GM23248 (cell line): Measurements from ENCODE around the gene ACAP1. TPM values are rescaled to one million over a fixed set of nuclear protein-coding genes. Genes with fewer than 3 reads are reported as not detected.

ENCODE experiments used
- DNase-seq: peaks from one replicate; pipeline ENCODE4 v3.0.0-alpha.2; 2015
- H2AFZ ChIP-seq: fragments of 200-600 bp; sonication (generic); 2 replicates; pipeline ENCODE4 v1.6.1; 2016; ENCODE audit warnings: antibody characterized with exemption
- H3F3A ChIP-seq: fragments of 200-600 bp; sonication (generic); 2 replicates; pipeline ENCODE4 v1.6.1; 2016; ENCODE audit warnings: mild to moderate bottlenecking, antibody characterized with exemption, mixed run types; ENCODE audit not compliant: insufficient read depth
- H3K27ac ChIP-seq: fragments of 200-600 bp; sonication (generic); 2 replicates; pipeline ENCODE4 v1.5.1; 2016; ENCODE audit warnings: mild to moderate bottlenecking
- H3K27me3 ChIP-seq: fragments of 200-600 bp; sonication (generic); replicated peaks from 2 replicates; pipeline ENCODE4 v1.6.1; 2016; ENCODE audit warnings: mild to moderate bottlenecking; ENCODE audit not compliant: insufficient read depth
- H3K36me3 ChIP-seq: fragments of 200-600 bp; sonication (generic); 2 replicates; pipeline ENCODE4 v1.6.1; 2016; ENCODE audit warnings: low read depth, mild to moderate bottlenecking
- H3K4me1 ChIP-seq: fragments of 200-600 bp; sonication (generic); 2 replicates; pipeline ENCODE4 v1.6.1; 2016; ENCODE audit warnings: mild to moderate bottlenecking; ENCODE audit not compliant: insufficient read depth
- H3K4me2 ChIP-seq: fragments of 200-600 bp; sonication (generic); one replicate; pipeline ENCODE4 v1.6.1; 2016; ENCODE audit warnings: mild to moderate bottlenecking; ENCODE audit not compliant: unreplicated experiment
- H3K4me3 ChIP-seq: fragments of 200-600 bp; sonication (generic); 2 replicates; pipeline ENCODE4 v1.5.1; 2016; ENCODE audit warnings: mild to moderate bottlenecking
- H3K79me2 ChIP-seq: fragments of 200-600 bp; sonication (generic); 2 replicates; pipeline ENCODE4 v1.6.1; 2016; ENCODE audit warnings: mild to moderate bottlenecking; ENCODE audit not compliant: insufficient read depth
- H3K9ac ChIP-seq: fragments of 200-600 bp; sonication (generic); 2 replicates; pipeline ENCODE4 v1.6.1; 2016; ENCODE audit warnings: mild to moderate bottlenecking
- H3K9me2 ChIP-seq: fragments of 200-600 bp; sonication (generic); 2 replicates; pipeline ENCODE4 v1.6.1; 2016; ENCODE audit warnings: mixed run types, mild to moderate bottlenecking, moderate library complexity; ENCODE audit not compliant: insufficient read depth
- H3K9me3 ChIP-seq: fragments of 200-600 bp; sonication (generic); one replicate; pipeline ENCODE4 v1.6.1; 2017; ENCODE audit warnings: low read depth
- H4K20me1 ChIP-seq: fragments of 200-600 bp; sonication (generic); 2 replicates; pipeline ENCODE4 v1.6.0; 2016; ENCODE audit not compliant: insufficient read depth
- EZH2 ChIP-seq: fragments of 200-600 bp; sonication (generic); IDR thresholded peaks from 2 replicates; pipeline ENCODE4 v1.6.1; 2018; ENCODE audit warnings: antibody characterized with exemption, mild to moderate bottlenecking; ENCODE audit not compliant: insufficient read depth, poor library complexity, severe bottlenecking
- EZH2phosphoT487 ChIP-seq: fragments of 200-600 bp; sonication (generic); IDR thresholded peaks from 2 replicates; pipeline ENCODE4 v1.6.1; 2018; ENCODE audit warnings: antibody characterized with exemption, moderate library complexity, mild to moderate bottlenecking, low read depth; ENCODE audit not compliant: insufficient read depth
- WGBS, 2 experiments: methylation state at CpG; one replicate each; pipeline ENCODE4 v1.1.6; 2015 to 2017; ENCODE audit warnings: low lambda C conversion rate in 2 of 2, low coverage in 1 of 2; ENCODE audit errors: missing lambda C conversion rate in 2 of 2; 5-methylcytosine and 5-hydroxymethylcytosine counted together
- in situ Hi-C: fragments of 300-500 bp; cut with MboI; formaldehyde crosslinking; loops from 2 replicates; pipeline ENCODE4 v1.15.0; 2020
- polyA plus RNA-seq: library from polyadenylated mRNA; unstranded; fragments of >200 nt; fragmentation: Nextera tagmentation; extraction: Ambion mirVana; gene quantifications from 2 replicates; pipeline ENCODE4 v1.2.1, GENCODE V29; 2016
- total RNA-seq: library from RNA; depleted of rRNA; stranded (reverse); fragments of >200 nt; shearing (Covaris generic); gene quantifications from 2 replicates; pipeline ENCODE4 v1.2.3, GENCODE V29; 2014

Gene ACAP1
- total and polyA plus RNA-seq, 2 experiments from 2014 or later: 4.4 to 15.7 TPM

DNA sequence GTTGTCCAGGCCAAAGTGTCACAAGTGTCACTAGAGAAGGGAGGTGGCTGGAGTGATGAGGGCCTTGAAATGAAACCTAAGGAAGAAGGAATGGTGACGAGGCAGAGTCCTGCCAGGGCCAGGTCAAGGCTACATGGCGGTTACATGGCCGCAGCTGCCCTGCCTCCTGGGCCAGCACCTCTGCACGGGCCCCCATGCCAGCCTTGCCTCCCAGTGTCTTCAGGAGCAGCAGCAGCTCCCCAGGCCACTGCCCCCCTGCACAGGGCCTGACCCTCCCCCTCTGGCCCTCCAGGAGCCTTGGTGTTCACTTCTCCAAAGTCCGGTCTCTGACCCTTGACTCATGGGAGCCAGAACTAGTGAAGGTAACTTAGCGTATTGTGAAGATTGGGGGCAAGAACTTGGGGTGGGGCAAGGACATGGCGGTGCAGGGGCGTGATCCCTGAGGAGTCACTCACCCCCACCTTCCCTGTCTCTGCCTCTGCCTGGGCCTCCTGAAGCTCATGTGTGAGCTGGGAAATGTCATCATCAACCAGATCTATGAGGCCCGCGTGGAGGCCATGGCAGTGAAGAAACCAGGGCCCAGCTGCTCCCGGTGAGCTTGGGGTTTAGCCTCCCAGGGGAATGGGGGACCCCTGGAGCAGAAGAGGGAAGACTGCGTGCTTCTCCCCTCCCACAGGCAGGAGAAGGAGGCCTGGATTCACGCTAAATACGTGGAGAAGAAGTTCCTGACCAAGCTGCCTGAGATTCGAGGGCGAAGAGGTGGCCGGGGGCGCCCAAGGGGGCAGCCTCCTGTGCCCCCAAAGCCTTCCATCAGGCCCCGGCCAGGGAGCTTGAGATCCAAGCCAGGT lies 11.5 kb downstream of the ACAP1 start:
- TF ChIP-seq EZH2: no peak
- TF ChIP-seq EZH2phosphoT487: no peak
- in situ Hi-C loops: no loop called here
- 57 to 60% methylated on average over 17 to 19 of the region's 19 CpGs for WGBS, 2 experiments

DNA sequence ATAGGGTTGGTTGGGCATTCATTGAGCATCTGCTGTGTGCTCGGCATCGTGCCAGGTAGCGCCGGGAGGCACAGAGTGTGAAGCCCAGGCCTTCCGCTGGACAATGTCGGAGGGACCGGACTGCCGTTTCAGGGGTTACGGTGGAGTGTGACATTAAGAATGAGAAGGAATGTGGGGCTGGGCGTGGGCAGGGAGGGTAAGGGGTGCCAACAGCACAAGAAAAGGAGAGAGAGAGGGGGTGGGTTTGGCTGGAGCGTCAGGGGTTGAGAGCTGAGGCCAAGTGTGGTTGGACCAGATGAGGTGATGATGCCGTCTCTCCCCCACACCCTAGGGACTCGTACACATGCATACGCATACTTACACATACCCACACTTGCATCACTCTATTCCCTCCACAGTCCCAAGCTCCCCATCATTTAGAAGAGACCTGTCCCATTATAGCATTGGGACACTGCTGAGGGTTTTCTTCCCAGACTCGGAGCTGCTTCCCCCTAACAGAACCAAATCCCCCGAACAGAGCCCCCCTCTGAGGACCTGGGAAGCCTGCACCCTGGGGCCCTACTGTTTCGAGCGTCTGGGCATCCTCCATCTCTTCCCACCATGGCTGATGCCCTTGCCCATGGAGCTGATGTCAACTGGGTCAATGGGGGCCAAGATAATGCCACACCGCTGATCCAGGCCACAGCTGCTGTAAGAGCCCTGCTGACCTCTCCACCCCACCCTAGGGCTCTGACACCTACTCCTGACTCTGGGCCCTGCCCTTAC lies 12.3 kb downstream of the ACAP1 start:
- Histone ChIP-seq H3K4me1 (peaks cover 21% of the 10 kb centered on the region), H3K9ac (peak overlapping the region; percentile 71; the same call in 1 of the 2 replicates), H4K20me1 (no peaks in the 10 kb centered on the region), H3K27ac (0 out of 2 replicates have a peak overlapping the region, but pooled peaks have one; percentile 76), H3K36me3 (no peaks in the 10 kb centered on the region), H3K4me2 (peak overlapping the region; percentile 82), H3K9me3 (no peaks in the 10 kb centered on the region), H2AFZ (no peak overlapping the region), H3K27me3 (peaks cover 4% of the 10 kb centered on the region; the same call in 1 of the 2 replicates), H3K79me2 (peaks cover 24% of the 10 kb centered on the region), H3K4me3 (no peak overlapping the region), H3F3A (peaks cover 7% of the 10 kb centered on the region), H3K9me2 (no peaks in the 10 kb centered on the region)
- peak; percentile 78 for DNase-seq
- WGBS, 2 experiments: 38 to 39% methylated on average over 17 to 19 of the region's 19 CpGs
- TF ChIP-seq EZH2 (no peak), EZH2phosphoT487 (no peak)
- in situ Hi-C loops: no loop called here

More for the DNA sequence above, 11.5 kb downstream of the ACAP1 start:
- Histone ChIP-seq H3F3A (peaks cover 6% of the 10 kb centered on the region; the same call in 1 of the 2 replicates), H3K4me3 (no peak overlapping the region), H4K20me1 (no peaks in the 10 kb centered on the region), H3K27ac (0 out of 2 replicates have a peak overlapping the region, but pooled peaks have one; percentile 13), H3K27me3 (peaks cover 4% of the 10 kb centered on the region; the same call in 1 of the 2 replicates), H3K4me1 (peaks cover 17% of the 10 kb centered on the region), H2AFZ (no peak overlapping the region), H3K9me2 (no peaks in the 10 kb centered on the region), H3K9me3 (no peaks in the 10 kb centered on the region), H3K4me2 (no peak overlapping the region), H3K9ac (peak overlapping the region; percentile 6; the same call in 1 of the 2 replicates), H3K36me3 (no peaks in the 10 kb centered on the region), H3K79me2 (peaks cover 16% of the 10 kb centered on the region)
- DNase-seq: peak; percentile 53

DNA sequence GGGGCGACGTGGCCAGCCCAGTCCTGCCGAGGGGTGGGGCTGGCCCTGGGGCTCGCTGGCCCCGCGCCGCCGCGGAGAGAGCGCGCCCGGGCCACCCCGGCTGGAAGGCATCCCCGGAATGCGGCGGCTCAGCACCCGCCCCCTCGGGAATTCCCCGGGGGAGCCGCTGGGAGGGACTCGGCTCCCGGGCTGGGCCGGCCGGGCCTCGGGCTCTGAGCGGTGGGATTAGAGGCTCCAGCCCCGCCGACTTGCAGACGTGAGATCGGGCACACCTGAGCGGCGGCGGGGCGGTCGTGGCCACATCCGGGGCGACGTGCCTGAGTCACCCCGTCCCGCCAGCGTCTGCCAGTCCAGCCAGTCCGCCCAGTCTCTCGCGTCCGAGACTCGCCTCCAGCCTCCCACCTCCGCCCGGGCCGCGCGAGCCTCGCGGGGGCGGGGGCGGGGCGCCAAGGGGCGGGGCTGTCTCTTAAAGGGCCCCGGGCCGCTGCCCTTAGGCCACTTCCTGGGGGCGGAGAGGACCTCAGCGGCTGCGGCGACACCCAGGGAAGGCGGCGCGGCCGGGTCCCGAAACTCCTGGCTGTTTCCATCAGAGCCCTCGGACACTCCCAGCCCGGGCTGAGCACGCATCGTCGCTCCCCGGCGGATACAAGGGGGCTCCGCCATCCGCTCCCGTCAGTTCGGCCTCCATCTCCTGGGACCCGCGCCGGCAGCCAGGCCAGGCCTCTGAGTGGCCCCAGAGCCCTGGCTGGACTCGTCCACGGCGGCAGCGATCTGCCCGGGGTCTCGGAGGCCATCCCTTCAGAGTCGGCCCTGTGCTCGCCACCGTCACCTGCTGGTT lies 15.6 kb downstream of the ACAP1 start, which contains the start of gene KCTD11:
Gene KCTD11 (plus strand): TSS at position 498 of the 838 bp plus-strand sequence.
- Histone ChIP-seq H2AFZ (peak within 1 kb of the TSS; percentile 66), H3K4me3 (peak within 1 kb of the TSS; percentile 98), H3K4me2 (peak within 1 kb of the TSS; percentile 97), H3K79me2 (peaks cover 38% of the 10 kb centered on the region), H3K9ac (peak within 1 kb of the TSS; percentile 100), H3K4me1 (peaks cover 37% of the 10 kb centered on the region), H4K20me1 (no peaks in the 10 kb centered on the region), H3K27ac (peak within 1 kb of the TSS; percentile 100), H3K9me2 (no peaks in the 10 kb centered on the region), H3K9me3 (no peaks in the 10 kb centered on the region), H3K36me3 (no peaks in the 10 kb centered on the region), H3F3A (peaks cover 17% of the 10 kb centered on the region), H3K27me3 (no peaks in the 10 kb centered on the region)
- in situ Hi-C loops: no loop called here
- WGBS, 2 experiments: 1 to 2% methylated on average over 50 to 82 of the region's 91 CpGs
- DNase-seq: peak; percentile 96
- TF ChIP-seq EZH2phosphoT487: no peak
- TF ChIP-seq EZH2: no peak
